Cardiac muscle cell (in vitro differentiated cells and primary cell): ENCODE data around the gene RNF141. TPM values are rescaled to one million over a fixed set of nuclear protein-coding genes. Genes with fewer than 3 reads are reported as not detected.

ENCODE experiments used
- DNase-seq, 2 donors: peaks; one replicate each; pipeline versions ENCODE4 v3.0.0 to v3.0.0-alpha.2; 2010 to 2017; ENCODE audit warnings: low read depth in 1 of 2, low spot score in 1 of 2
- H3K27ac ChIP-seq: fragments of 200-600 bp; sonication (generic); 2 replicates; pipeline ENCODE4 v1.5.1; 2016
- H3K27me3 ChIP-seq: fragments of 200-600 bp; sonication (generic); 2 replicates; pipeline ENCODE4 v1.6.0; 2016; ENCODE audit warnings: control low read depth
- H3K36me3 ChIP-seq: fragments of 200-600 bp; sonication (generic); 2 replicates; pipeline ENCODE4 v1.5.1; 2016; ENCODE audit warnings: control low read depth
- H3K4me1 ChIP-seq: fragments of 200-600 bp; sonication (generic); 2 replicates; pipeline ENCODE4 v1.8.1; 2017; ENCODE audit warnings: low read depth, mild to moderate bottlenecking, mixed run types
- H3K4me3 ChIP-seq: fragments of 200-600 bp; sonication (generic); 2 replicates; pipeline ENCODE4 v1.5.1; 2016; ENCODE audit warnings: mild to moderate bottlenecking
- H3K9me3 ChIP-seq: fragments of 200-600 bp; sonication (generic); 2 replicates; pipeline ENCODE4 v1.5.1; 2017; ENCODE audit warnings: low read depth, mild to moderate bottlenecking, control low read depth
- CTCF ChIP-seq: IDR thresholded peaks from 2 replicates; pipeline ENCODE4 v1.5.1; 2012; ENCODE audit warnings: low read depth, mild to moderate bottlenecking, low read length
- polyA plus RNA-seq: library from polyadenylated mRNA; unstranded; fragments of >200 nt; fragmentation: Nextera tagmentation; extraction: Ambion mirVana; gene quantifications from 2 replicates; pipeline ENCODE4 v1.2.1, GENCODE V29; 2016
- total RNA-seq: library from RNA; depleted of rRNA; stranded (reverse); fragments of >200 nt; gene quantifications from 2 replicates; pipeline ENCODE4 v1.2.3, GENCODE V29; 2016

Gene RNF141
- total and polyA plus RNA-seq, 2 experiments from 2014 or later, result 12.4 to 19.9 TPM

- no peak for TF ChIP-seq CTCF
- DNase-seq, result no peak
- Histone ChIP-seq H3K4me1 (no peaks in the 10 kb centered on the region), H3K4me3 (no peak overlapping the region), H3K9me3 (no peaks in the 10 kb centered on the region), H3K27me3 (no peaks in the 10 kb centered on the region), H3K27ac (no peak overlapping the region), H3K36me3 (peaks cover 32% of the 10 kb centered on the region)
Measured at GRCh38 chr11:10524471-10524870, 16.5 kb downstream of the RNF141 start.

GRCh38 chr11:10522921-10523320 is 18.1 kb downstream of the RNF141 start:
- H3K4me3 ChIP-seq, result no peak overlapping the region
- DNase-seq, result no peak
- no peaks in the 10 kb centered on the region for H3K4me1 ChIP-seq
- TF ChIP-seq CTCF, result no peak
- H3K27me3 ChIP-seq, result no peaks in the 10 kb centered on the region
- peaks cover 20% of the 10 kb centered on the region for H3K36me3 ChIP-seq
- H3K27ac ChIP-seq, result no peak overlapping the region
- no peaks in the 10 kb centered on the region for H3K9me3 ChIP-seq

- H3K9me3 ChIP-seq, result no peaks in the 10 kb centered on the region
- H3K36me3 ChIP-seq, result peaks cover 20% of the 10 kb centered on the region
- DNase-seq, result no peak
- no peaks in the 10 kb centered on the region for H3K4me1 ChIP-seq
- no peak overlapping the region for H3K27ac ChIP-seq
- no peak for TF ChIP-seq CTCF
- no peak overlapping the region for H3K4me3 ChIP-seq
- H3K27me3 ChIP-seq, result no peaks in the 10 kb centered on the region
Measured at GRCh38 chr11:10522276-10522675, 18.7 kb downstream of the RNF141 start.

GRCh38 chr11:10520562-10520961 is 20.4 kb downstream of the RNF141 start:
- no peak for TF ChIP-seq CTCF
- Histone ChIP-seq H3K36me3 (peaks cover 20% of the 10 kb centered on the region), H3K4me3 (no peak overlapping the region), H3K27ac (no peak overlapping the region), H3K27me3 (no peaks in the 10 kb centered on the region), H3K4me1 (no peaks in the 10 kb centered on the region), H3K9me3 (no peaks in the 10 kb centered on the region)
- DNase-seq, result no peak

GRCh38 chr11:10519630-10520029 is 21.4 kb downstream of the RNF141 start:
- Histone ChIP-seq H3K27me3 (no peaks in the 10 kb centered on the region), H3K27ac (no peak overlapping the region), H3K9me3 (no peaks in the 10 kb centered on the region), H3K4me1 (peaks cover 3% of the 10 kb centered on the region), H3K36me3 (peaks cover 11% of the 10 kb centered on the region), H3K4me3 (no peak overlapping the region)
- no peak for TF ChIP-seq CTCF
- no peak for DNase-seq

- DNase-seq, result no peak
- Histone ChIP-seq H3K4me1 (peaks cover 5% of the 10 kb centered on the region), H3K4me3 (no peak overlapping the region), H3K9me3 (no peaks in the 10 kb centered on the region), H3K27me3 (no peaks in the 10 kb centered on the region), H3K27ac (no peak overlapping the region), H3K36me3 (peaks cover 7% of the 10 kb centered on the region)
- no peak for TF ChIP-seq CTCF
Measured at GRCh38 chr11:10518891-10519290, 22.1 kb downstream of the RNF141 start.
